HepG2 (cell line): ENCODE measurements around the gene CREB1. TPM values are rescaled to one million over a fixed set of nuclear protein-coding genes. Genes with fewer than 3 reads are reported as not detected.
A peak's percentile ranks its signal among the peaks of the same experiment; 100 is the strongest.

ENCODE experiments used
- CENPBD1 ChIP-seq: sonication (generic); formaldehyde crosslinking; IDR thresholded peaks from 2 replicates; pipeline ENCODE4 v1.8.0; 2022; ENCODE audit warnings: missing genetic modification reagents, low read depth, mild to moderate bottlenecking, borderline replicate concordance
- EHMT2 ChIP-seq: fragments of 200-600 bp; sonication (generic); IDR thresholded peaks from 2 replicates; pipeline ENCODE4 v1.7.0; 2017; ENCODE audit warnings: antibody characterized with exemption, low read depth, low read length, borderline replicate concordance
- FOXP1 ChIP-seq, 2 experiments: fragments of 450-650 bp in 1 of 2; IDR thresholded peaks; 2 replicates each; pipeline ENCODE4 v1.6.1; 2017 to 2018; ENCODE audit warnings: antibody characterized with exemption in 1 of 2
- HNRNPK ChIP-seq: fragments of 200-400 bp; formaldehyde crosslinking; IDR thresholded peaks from 2 replicates; pipeline ENCODE4 v1.6.1; 2018; ENCODE audit warnings: low read length, low read depth, moderate library complexity, mild to moderate bottlenecking; ENCODE audit not compliant: poor library complexity, severe bottlenecking
- ISL2 ChIP-seq: sonication (generic); formaldehyde crosslinking; IDR thresholded peaks from 2 replicates; pipeline ENCODE4 v1.5.0; 2020; ENCODE audit warnings: missing genetic modification reagents
- JUNB ChIP-seq: sonication (generic); formaldehyde crosslinking; IDR thresholded peaks from 2 replicates; pipeline ENCODE4 v1.8.0; 2022; ENCODE audit warnings: missing genetic modification reagents, mild to moderate bottlenecking, borderline replicate concordance
- KDM2A ChIP-seq: sonication (generic); formaldehyde crosslinking; IDR thresholded peaks from 2 replicates; pipeline ENCODE4 v1.4.0; 2020; ENCODE audit warnings: low read depth, missing genetic modification reagents, borderline replicate concordance
- MIXL1 ChIP-seq: IDR thresholded peaks from 2 replicates; pipeline ENCODE4 v1.6.1; 2016
- NR2F2 ChIP-seq: IDR thresholded peaks from 2 replicates; pipeline ENCODE4 v1.6.1; 2012; ENCODE audit warnings: low read depth, inconsistent platforms, borderline replicate concordance
- RXRB ChIP-seq: IDR thresholded peaks from 2 replicates; pipeline ENCODE4 v1.6.1; 2016; ENCODE audit warnings: borderline replicate concordance, missing genetic modification reagents, missing compliant biosample characterization
- SKIL ChIP-seq: sonication (generic); formaldehyde crosslinking; IDR thresholded peaks from 2 replicates; pipeline ENCODE4 v1.8.0; 2022; ENCODE audit warnings: missing genetic modification reagents, mild to moderate bottlenecking, moderate library complexity, borderline replicate concordance
- ZNF136 ChIP-seq: sonication (generic); formaldehyde crosslinking; IDR thresholded peaks from 2 replicates; pipeline ENCODE4 v1.8.1; 2022; ENCODE audit warnings: low read depth, mild to moderate bottlenecking, moderate library complexity, missing genetic modification reagents
- ZNF160 ChIP-seq: sonication (generic); formaldehyde crosslinking; IDR thresholded peaks from 2 replicates; pipeline ENCODE4 v1.8.0; 2022; ENCODE audit warnings: mild to moderate bottlenecking, inconsistent platforms, missing genetic modification reagents
- ZNF232 ChIP-seq: sonication (generic); formaldehyde crosslinking; IDR thresholded peaks from 2 replicates; pipeline ENCODE4 v1.4.0; 2020; ENCODE audit warnings: missing genetic modification reagents, borderline replicate concordance
- ZNF235 ChIP-seq: sonication (generic); formaldehyde crosslinking; IDR thresholded peaks from 2 replicates; pipeline ENCODE4 v1.8.1; 2023; ENCODE audit warnings: mild to moderate bottlenecking, missing genetic modification reagents, borderline replicate concordance
- ZNF451 ChIP-seq: sonication (generic); formaldehyde crosslinking; IDR thresholded peaks from 2 replicates; pipeline ENCODE4 v1.5.0; 2020; ENCODE audit warnings: mild to moderate bottlenecking, missing genetic modification reagents
- ZNF513 ChIP-seq: sonication (generic); formaldehyde crosslinking; conservative IDR thresholded peaks from 2 replicates; pipeline ENCODE4 v1.5.0; 2020; ENCODE audit warnings: missing genetic modification reagents
- ZNF598 ChIP-seq: sonication (generic); formaldehyde crosslinking; IDR thresholded peaks from 2 replicates; pipeline ENCODE4 v1.5.1; 2020; ENCODE audit warnings: mild to moderate bottlenecking, missing genetic modification reagents, borderline replicate concordance
- ZNF660 ChIP-seq: sonication (generic); formaldehyde crosslinking; IDR thresholded peaks from 2 replicates; pipeline ENCODE4 v1.5.1; 2020; ENCODE audit warnings: mild to moderate bottlenecking, low read depth, missing genetic modification reagents, borderline replicate concordance
- ZNF749 ChIP-seq: sonication (generic); formaldehyde crosslinking; IDR thresholded peaks from 2 replicates; pipeline ENCODE4 v1.8.0; 2022; ENCODE audit warnings: mild to moderate bottlenecking, missing genetic modification reagents, moderate library complexity, borderline replicate concordance
- ZNF773 ChIP-seq: sonication (generic); formaldehyde crosslinking; IDR thresholded peaks from 2 replicates; pipeline ENCODE4 v1.4.0; 2020; ENCODE audit warnings: missing genetic modification reagents, borderline replicate concordance
- ZSCAN22 ChIP-seq: sonication (generic); formaldehyde crosslinking; IDR thresholded peaks from 2 replicates; pipeline ENCODE4 v1.4.0; 2020; ENCODE audit warnings: mild to moderate bottlenecking, missing genetic modification reagents
- ZZZ3 ChIP-seq: sonication (generic); formaldehyde crosslinking; IDR thresholded peaks from 2 replicates; pipeline ENCODE4 v1.4.0; 2020; ENCODE audit warnings: missing genetic modification reagents, mild to moderate bottlenecking, borderline replicate concordance
- polyA plus RNA-seq, 8 experiments: library from polyadenylated mRNA; depleted of rRNA in 3 of 8; stranded (reverse) in 7 of 8; unstranded in 1 of 8; fragments of >200 nt; fragmentation: Illumina TruSeq in 4 of 8; extraction: Trizol in 4 of 8; gene quantifications; 2 replicates each; pipeline versions ENCODE4 v1.2.1 to v1.2.3, GENCODE V29; 2011 to 2016; ENCODE audit warnings: low read depth in 4 of 8, missing spikeins in 1 of 8, mixed read lengths in 1 of 8; ENCODE audit not compliant: insufficient read depth in 1 of 8
- total RNA-seq, 5 experiments: library from RNA; depleted of rRNA; stranded (reverse); fragments of >200 nt; fragmentation: Illumina TruSeq; extraction: Trizol; gene quantifications; 2 replicates each; pipeline ENCODE4 v1.2.3, GENCODE V29; 2016; ENCODE audit warnings: low read depth in 1 of 5
- TF ChIP-seq, protein P1 (sequence below): sonication (generic); formaldehyde crosslinking; IDR thresholded peaks from 2 replicates; pipeline ENCODE4 v1.5.0; 2020; ENCODE audit warnings: missing genetic modification reagents, mild to moderate bottlenecking, borderline replicate concordance

Gene CREB1
- total and polyA plus RNA-seq, 2 of the 13 experiments (the other 11 are each of a cell fraction or from before 2014, with no cell fraction given) = 51.8 to 51.9 TPM

DNA sequence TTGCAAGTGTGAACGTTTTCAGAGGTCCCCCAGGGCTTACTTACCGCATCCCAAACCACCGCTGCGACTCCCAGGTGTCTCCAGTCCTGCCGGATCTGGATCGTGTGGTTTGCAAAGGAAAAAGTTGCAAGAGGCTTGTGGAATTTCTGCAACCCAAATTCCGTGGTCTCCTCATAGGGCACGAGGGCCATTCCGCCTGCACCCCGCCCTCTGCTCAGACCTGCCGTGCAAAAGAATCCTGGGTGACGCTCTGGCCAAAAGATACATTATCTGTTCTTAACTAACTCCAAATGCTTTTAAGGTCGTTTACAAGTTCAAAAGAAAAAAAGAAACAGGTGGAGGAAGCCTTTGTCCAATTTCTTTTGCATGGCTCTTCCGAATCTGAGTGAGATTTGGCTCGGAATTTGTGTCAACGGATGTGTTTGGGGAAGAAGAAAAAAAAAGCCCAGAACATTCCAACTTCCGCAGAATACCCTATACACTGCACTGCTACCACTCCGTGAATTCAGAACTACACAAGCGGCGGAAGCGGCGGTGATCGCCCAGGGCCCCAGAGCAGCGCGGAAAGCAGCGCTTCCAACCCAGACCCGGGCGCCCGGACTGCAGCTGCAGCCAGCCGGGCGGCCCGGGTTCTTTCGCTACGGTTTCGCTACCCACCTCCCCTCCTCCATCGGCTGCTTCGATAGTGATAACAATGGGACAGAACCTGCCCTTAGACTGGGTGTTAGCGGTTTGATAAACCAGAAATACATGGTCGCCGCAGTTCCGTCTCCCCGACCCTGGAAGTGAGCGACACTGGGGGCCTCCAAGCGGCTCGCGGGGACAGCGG lies 94.6 kb downstream of the CREB1 start (continued):
- TF ChIP-seq SKIL (no peak), ISL2 (CRISPR knock-in tag) (no peak), RXRB (CRISPR knock-in tag) (no peak), MIXL1 (CRISPR knock-in tag) (no peak), JUNB (CRISPR knock-in tag) (no peak), ZNF235 (CRISPR knock-in tag) (peak; percentile 56; the same call in 1 of the 2 replicates), CENPBD1 (CRISPR knock-in tag) (no peak), ZNF598 (CRISPR knock-in tag) (no peak), EHMT2 (no peak), ZNF773 (CRISPR knock-in tag) (no peak), ZNF660 (CRISPR knock-in tag) (no peak), ZNF513 (CRISPR knock-in tag) (no peak), KDM2A (CRISPR knock-in tag) (peak; percentile 33), ZNF136 (CRISPR knock-in tag) (no peak), NR2F2 (0 out of 2 replicates have a peak, but pooled peaks have one; percentile 31), ZNF160 (no peak), ZSCAN22 (CRISPR knock-in tag) (no peak), ZNF749 (CRISPR knock-in tag) (no peak), HNRNPK (no peak), ZNF232 (CRISPR knock-in tag) (no peak), FOXP1 (IDR thresholded peaks at IDR 0.05) (no peak), FOXP1 (CRISPR knock-in tag; IDR thresholded peaks at IDR 0.05) (no peak), ZZZ3 (no peak), ZNF451 (CRISPR knock-in tag) (no peak; the same call in 1 of the 2 replicates)
- TF ChIP-seq, protein P1, sequence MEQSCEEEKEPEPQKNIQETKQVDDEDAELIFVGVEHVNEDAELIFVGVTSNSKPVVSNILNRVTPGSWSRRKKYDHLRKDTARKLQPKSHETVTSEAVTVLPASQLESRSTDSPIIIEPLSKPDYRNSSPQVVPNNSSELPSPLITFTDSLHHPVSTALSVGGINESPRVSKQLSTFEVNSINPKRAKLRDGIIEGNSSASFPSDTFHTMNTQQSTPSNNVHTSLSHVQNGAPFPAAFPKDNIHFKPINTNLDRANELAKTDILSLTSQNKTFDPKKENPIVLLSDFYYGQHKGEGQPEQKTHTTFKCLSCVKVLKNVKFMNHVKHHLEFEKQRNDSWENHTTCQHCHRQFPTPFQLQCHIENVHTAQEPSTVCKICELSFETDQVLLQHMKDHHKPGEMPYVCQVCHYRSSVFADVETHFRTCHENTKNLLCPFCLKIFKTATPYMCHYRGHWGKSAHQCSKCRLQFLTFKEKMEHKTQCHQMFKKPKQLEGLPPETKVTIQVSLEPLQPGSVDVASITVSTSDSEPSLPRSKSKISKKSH = no peak
